Measurements from ENCODE around the gene KLHL33. TPM values are rescaled to one million over a fixed set of nuclear protein-coding genes. Genes with fewer than 3 reads are reported as not detected.
A peak's percentile ranks its signal among the peaks of the same experiment; 100 is the strongest.

KLHL33 gene
- total and polyA plus RNA-seq, 10 of the 15 experiments (the other 5 are each of a cell fraction or from before 2014, with no cell fraction given) = 0.01 to 0.16 (median 0.04) TPM; not detected in 5

DNA sequence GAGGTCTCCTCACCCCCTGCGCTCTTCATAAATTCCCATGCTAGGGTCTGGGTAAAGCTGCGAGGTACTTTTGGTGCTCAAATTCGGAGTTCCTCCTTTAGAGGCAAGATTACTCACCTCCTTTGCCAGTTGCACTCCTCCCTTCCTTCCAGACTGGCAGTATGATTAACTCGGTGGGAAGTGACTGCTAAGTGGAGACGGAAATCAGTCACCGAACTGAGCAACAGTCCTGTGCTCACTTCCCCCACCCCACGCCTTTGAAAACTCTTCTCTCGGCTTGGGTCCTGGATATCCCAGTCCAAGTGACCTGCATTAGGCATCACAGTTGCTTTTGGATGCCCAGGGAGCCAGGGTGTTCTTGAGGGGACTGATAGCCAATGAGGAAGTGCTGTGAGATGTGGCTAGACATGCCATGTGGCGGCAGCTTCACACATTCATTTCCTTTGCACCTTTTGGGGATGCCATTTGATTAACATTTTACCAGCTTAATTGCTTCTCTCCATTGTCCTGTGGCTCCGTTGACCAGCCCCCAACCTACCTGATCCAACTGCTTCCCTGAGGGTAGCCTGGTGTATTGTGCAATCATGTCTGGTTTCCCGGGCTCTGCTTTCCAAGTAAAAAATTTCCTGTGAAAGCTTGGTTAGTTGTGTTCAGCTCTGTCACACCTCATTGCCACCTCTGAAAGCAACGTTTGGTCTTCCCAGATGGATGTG, 34.1 kb upstream of the KLHL33 start (continued):
- no peak for TF ChIP-seq ELK1 (IDR thresholded peaks at IDR 0.05; ENCODE audit: low read depth, low read length)
- TF ChIP-seq MEF2B (IDR thresholded peaks at IDR 0.05; ENCODE audit: partially characterized antibody, poor library complexity, severe bottlenecking) = no peak
- TF ChIP-seq POU2F2 (IDR thresholded peaks at IDR 0.05; ENCODE audit: borderline replicate concordance, low read depth, low read length) = no peak
- no peak for TF ChIP-seq SP1 (IDR thresholded peaks at IDR 0.05; ENCODE audit: low read depth, low read length)
- TF ChIP-seq MEF2A (IDR thresholded peaks at IDR 0.05; ENCODE audit: insufficient read depth, low read depth, low read length) = no peak
- TF ChIP-seq POLR2AphosphoS2 (IDR thresholded peaks at IDR 0.05; ENCODE audit: low read depth, low read length) = no peak
- TF ChIP-seq ETV6 (conservative IDR thresholded peaks at IDR 0.05 in 1 of 2, IDR thresholded peaks at IDR 0.05 in 1 of 2; ENCODE audit: borderline replicate concordance in 1 of 2, low read depth in 1 of 2) = peak in 1 of 2 experiments; percentile 87; a peak in 2 of 4 replicates
- TF ChIP-seq HDAC6 (IDR thresholded peaks at IDR 0.05; ENCODE audit: unreplicated experiment) = no peak
- TF ChIP-seq KDM1A (IDR thresholded peaks at IDR 0.05; ENCODE audit: borderline replicate concordance) = no peak
- no peak for TF ChIP-seq FOXK2 (IDR thresholded peaks at IDR 0.05)
- TF ChIP-seq ESRRA (IDR thresholded peaks at IDR 0.05; ENCODE audit: low read length) = no peak
- TF ChIP-seq RFX5 (IDR thresholded peaks at IDR 0.05; ENCODE audit: low read depth, low read length) = no peak
- TF ChIP-seq ATF2 (IDR thresholded peaks at IDR 0.05; ENCODE audit: low read length) = no peak
- no peak for TF ChIP-seq ASH2L (IDR thresholded peaks at IDR 0.05; ENCODE audit: borderline replicate concordance, low read depth)
- TF ChIP-seq PKNOX1 (IDR thresholded peaks at IDR 0.05) = no peak
- no peak for TF ChIP-seq KAT2A (conservative IDR thresholded peaks at IDR 0.05; ENCODE audit: control insufficient read depth, low read depth, low read length)
- no peak for TF ChIP-seq CBX5 (IDR thresholded peaks at IDR 0.05; ENCODE audit: low read depth)
- no peak for TF ChIP-seq NR2F1 (conservative IDR thresholded peaks at IDR 0.05)
- TF ChIP-seq, protein P1, sequence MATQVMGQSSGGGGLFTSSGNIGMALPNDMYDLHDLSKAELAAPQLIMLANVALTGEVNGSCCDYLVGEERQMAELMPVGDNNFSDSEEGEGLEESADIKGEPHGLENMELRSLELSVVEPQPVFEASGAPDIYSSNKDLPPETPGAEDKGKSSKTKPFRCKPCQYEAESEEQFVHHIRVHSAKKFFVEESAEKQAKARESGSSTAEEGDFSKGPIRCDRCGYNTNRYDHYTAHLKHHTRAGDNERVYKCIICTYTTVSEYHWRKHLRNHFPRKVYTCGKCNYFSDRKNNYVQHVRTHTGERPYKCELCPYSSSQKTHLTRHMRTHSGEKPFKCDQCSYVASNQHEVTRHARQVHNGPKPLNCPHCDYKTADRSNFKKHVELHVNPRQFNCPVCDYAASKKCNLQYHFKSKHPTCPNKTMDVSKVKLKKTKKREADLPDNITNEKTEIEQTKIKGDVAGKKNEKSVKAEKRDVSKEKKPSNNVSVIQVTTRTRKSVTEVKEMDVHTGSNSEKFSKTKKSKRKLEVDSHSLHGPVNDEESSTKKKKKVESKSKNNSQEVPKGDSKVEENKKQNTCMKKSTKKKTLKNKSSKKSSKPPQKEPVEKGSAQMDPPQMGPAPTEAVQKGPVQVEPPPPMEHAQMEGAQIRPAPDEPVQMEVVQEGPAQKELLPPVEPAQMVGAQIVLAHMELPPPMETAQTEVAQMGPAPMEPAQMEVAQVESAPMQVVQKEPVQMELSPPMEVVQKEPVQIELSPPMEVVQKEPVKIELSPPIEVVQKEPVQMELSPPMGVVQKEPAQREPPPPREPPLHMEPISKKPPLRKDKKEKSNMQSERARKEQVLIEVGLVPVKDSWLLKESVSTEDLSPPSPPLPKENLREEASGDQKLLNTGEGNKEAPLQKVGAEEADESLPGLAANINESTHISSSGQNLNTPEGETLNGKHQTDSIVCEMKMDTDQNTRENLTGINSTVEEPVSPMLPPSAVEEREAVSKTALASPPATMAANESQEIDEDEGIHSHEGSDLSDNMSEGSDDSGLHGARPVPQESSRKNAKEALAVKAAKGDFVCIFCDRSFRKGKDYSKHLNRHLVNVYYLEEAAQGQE (IDR thresholded peaks at IDR 0.05; ENCODE audit: low read depth, low read length) = no peak
- no peak for TF ChIP-seq FOS (IDR thresholded peaks at IDR 0.05; ENCODE audit: borderline replicate concordance, extremely low read depth, insufficient read length)
- no peak for TF ChIP-seq BCL11A (IDR thresholded peaks at IDR 0.05; ENCODE audit: low read depth, low read length)
- no peak for TF ChIP-seq BMI1 (IDR thresholded peaks at IDR 0.05; ENCODE audit: borderline replicate concordance)

All from GM12878 (cell line).